ENCODE data around the gene ABCC8.

ABCC8 gene

GRCh38 chr11:17490232-17490631 is 13.6 kb upstream of the ABCC8 start:
- Histone ChIP-seq H3K79me2 (ENCODE audit: insufficient read depth, low read length) (no peaks in the 10 kb centered on the region), H3F3A (ENCODE audit: insufficient read depth, low read length) (no peaks in the 10 kb centered on the region), H3K9ac (ENCODE audit: low read length) (no peak overlapping the region), H3K27ac (ENCODE audit: low read depth, low read length, poor library complexity, severe bottlenecking) (no peak overlapping the region), H3K4me3 (ENCODE audit: low read depth, low read length, poor library complexity, severe bottlenecking) (no peak overlapping the region), H3K4me1 (ENCODE audit: insufficient read depth, low read length, severe bottlenecking) (no peaks in the 10 kb centered on the region), H4K20me1 (ENCODE audit: insufficient read depth, low read length) (no peaks in the 10 kb centered on the region), H3K4me2 (ENCODE audit: low read length) (no peak overlapping the region), H3K9me3 (ENCODE audit: low read length) (no peaks in the 10 kb centered on the region), H3K36me3 (ENCODE audit: insufficient read depth, low read length) (no peaks in the 10 kb centered on the region), H2AFZ (ENCODE audit: low read length) (no peak overlapping the region), H3K27me3 (ENCODE audit: insufficient read depth, low read length) (no peaks in the 10 kb centered on the region), H3K9me2 (ENCODE audit: low read depth, low read length) (no peaks in the 10 kb centered on the region)
- no peak for TF ChIP-seq CTCF (IDR thresholded peaks at IDR 0.05; ENCODE audit: low read length)
- TF ChIP-seq EZH2 (IDR thresholded peaks at IDR 0.05; ENCODE audit: borderline replicate concordance, low read length), result no peak

GRCh38 chr11:17489751-17490150 is 13.1 kb upstream of the ABCC8 start:
- no peaks in the 10 kb centered on the region for H3K79me2 ChIP-seq (ENCODE audit: insufficient read depth, low read length)
- no peak overlapping the region for H3K9ac ChIP-seq (ENCODE audit: low read length)
- no peaks in the 10 kb centered on the region for H3K36me3 ChIP-seq (ENCODE audit: insufficient read depth, low read length)
- no peaks in the 10 kb centered on the region for H3K9me3 ChIP-seq (ENCODE audit: low read length)
- TF ChIP-seq EZH2 (IDR thresholded peaks at IDR 0.05; ENCODE audit: borderline replicate concordance, low read length) (no peak), CTCF (IDR thresholded peaks at IDR 0.05; ENCODE audit: low read length) (no peak)
- H3K4me2 ChIP-seq (ENCODE audit: low read length), result no peak overlapping the region
- no peaks in the 10 kb centered on the region for H3K4me1 ChIP-seq (ENCODE audit: insufficient read depth, low read length, severe bottlenecking)
- no peaks in the 10 kb centered on the region for H4K20me1 ChIP-seq (ENCODE audit: insufficient read depth, low read length)
- H3F3A ChIP-seq (ENCODE audit: insufficient read depth, low read length), result no peaks in the 10 kb centered on the region
- no peak overlapping the region for H3K4me3 ChIP-seq (ENCODE audit: low read depth, low read length, poor library complexity, severe bottlenecking)
- no peak overlapping the region for H3K27ac ChIP-seq (ENCODE audit: low read depth, low read length, poor library complexity, severe bottlenecking)
- H3K27me3 ChIP-seq (ENCODE audit: insufficient read depth, low read length), result no peaks in the 10 kb centered on the region
- no peaks in the 10 kb centered on the region for H3K9me2 ChIP-seq (ENCODE audit: low read depth, low read length)
- no peak overlapping the region for H2AFZ ChIP-seq (ENCODE audit: low read length)

- H3K27me3 ChIP-seq (ENCODE audit: insufficient read depth, low read length), result no peaks in the 10 kb centered on the region
- no peaks in the 10 kb centered on the region for H3K36me3 ChIP-seq (ENCODE audit: insufficient read depth, low read length)
- H3K4me3 ChIP-seq (ENCODE audit: low read depth, low read length, poor library complexity, severe bottlenecking), result no peak overlapping the region
- H3K9me3 ChIP-seq (ENCODE audit: low read length), result no peaks in the 10 kb centered on the region
- no peak overlapping the region for H2AFZ ChIP-seq (ENCODE audit: low read length)
- no peaks in the 10 kb centered on the region for H3K4me1 ChIP-seq (ENCODE audit: insufficient read depth, low read length, severe bottlenecking)
- TF ChIP-seq EZH2 (IDR thresholded peaks at IDR 0.05; ENCODE audit: borderline replicate concordance, low read length) (no peak), CTCF (IDR thresholded peaks at IDR 0.05; ENCODE audit: low read length) (no peak)
- H3K27ac ChIP-seq (ENCODE audit: low read depth, low read length, poor library complexity, severe bottlenecking), result no peak overlapping the region
- no peaks in the 10 kb centered on the region for H3K79me2 ChIP-seq (ENCODE audit: insufficient read depth, low read length)
- no peaks in the 10 kb centered on the region for H4K20me1 ChIP-seq (ENCODE audit: insufficient read depth, low read length)
- no peak overlapping the region for H3K4me2 ChIP-seq (ENCODE audit: low read length)
- H3K9ac ChIP-seq (ENCODE audit: low read length), result no peak overlapping the region
- H3F3A ChIP-seq (ENCODE audit: insufficient read depth, low read length), result no peaks in the 10 kb centered on the region
- H3K9me2 ChIP-seq (ENCODE audit: low read depth, low read length), result no peaks in the 10 kb centered on the region
Measured at GRCh38 chr11:17488563-17488962, 11.9 kb upstream of the ABCC8 start.

All from OCI-LY1 (cell line).